ENCODE measurements around the gene NLGN3.

NLGN3 gene

GRCh38 chrX:71118985-71119535 lies 25.6 kb upstream of the NLGN3 start:
- no peak for DNase-seq

GRCh38 chrX:71128166-71128833 lies 16.3 kb upstream of the NLGN3 start:
- no peak for DNase-seq

- DNase-seq = no peak
These were observed 15.5 kb upstream of the NLGN3 start for GRCh38 chrX:71128915-71129765.

- DNase-seq = no peak
These were observed 13.1 kb upstream of the NLGN3 start for GRCh38 chrX:71131510-71131909.

GRCh38 chrX:71140440-71140839 lies 4.2 kb upstream of the NLGN3 start:
- no peak for DNase-seq

GRCh38 chrX:71143508-71143907 lies 1.1 kb upstream of the NLGN3 start:
- DNase-seq = no peak

GRCh38 chrX:71147496-71148277 lies 3.0 kb downstream of the NLGN3 start:
- no peak for DNase-seq

- DNase-seq = no peak
These were observed 3.6 kb downstream of the NLGN3 start for GRCh38 chrX:71148278-71148663.

GRCh38 chrX:71151366-71151765 lies 6.7 kb downstream of the NLGN3 start:
- no peak for DNase-seq

GRCh38 chrX:71154196-71154595 lies 9.6 kb downstream of the NLGN3 start:
- no peak for DNase-seq

GRCh38 chrX:71154641-71155040 lies 10.0 kb downstream of the NLGN3 start:
- no peak for DNase-seq

- DNase-seq = no peak
These were observed 14.0 kb downstream of the NLGN3 start for GRCh38 chrX:71158603-71159002.

GRCh38 chrX:71159335-71159734 lies 14.7 kb downstream of the NLGN3 start:
- DNase-seq = no peak

- no peak for DNase-seq
These were observed 15.8 kb downstream of the NLGN3 start for GRCh38 chrX:71160475-71160874.

- no peak for DNase-seq
These were observed 18.3 kb downstream of the NLGN3 start for GRCh38 chrX:71162981-71163380.

GRCh38 chrX:71164071-71164470 lies 19.4 kb downstream of the NLGN3 start:
- DNase-seq = no peak

GRCh38 chrX:71166461-71166860 lies 21.8 kb downstream of the NLGN3 start:
- no peak for DNase-seq

- no peak for DNase-seq
These were observed 22.6 kb downstream of the NLGN3 start for GRCh38 chrX:71167031-71167781.

GRCh38 chrX:71168134-71168533 lies 23.5 kb downstream of the NLGN3 start:
- DNase-seq = no peak

- DNase-seq = no peak
These were observed 24.9 kb downstream of the NLGN3 start for GRCh38 chrX:71169586-71169985.

GRCh38 chrX:71170660-71171059 lies 26.0 kb downstream of the NLGN3 start:
- no peak for DNase-seq

- DNase-seq = no peak
These were observed 26.6 kb downstream of the NLGN3 start for GRCh38 chrX:71171110-71171801.
